ENCODE results near the gene MYO9A. TPM values are rescaled to one million over a fixed set of nuclear protein-coding genes. Genes with fewer than 3 reads are reported as not detected.

MYO9A gene
- total and polyA plus RNA-seq, 10 of the 15 experiments (the other 5 are each of a cell fraction or from before 2014, with no cell fraction given) = 3.3 to 25.3 (median 12.2) TPM

DNA sequence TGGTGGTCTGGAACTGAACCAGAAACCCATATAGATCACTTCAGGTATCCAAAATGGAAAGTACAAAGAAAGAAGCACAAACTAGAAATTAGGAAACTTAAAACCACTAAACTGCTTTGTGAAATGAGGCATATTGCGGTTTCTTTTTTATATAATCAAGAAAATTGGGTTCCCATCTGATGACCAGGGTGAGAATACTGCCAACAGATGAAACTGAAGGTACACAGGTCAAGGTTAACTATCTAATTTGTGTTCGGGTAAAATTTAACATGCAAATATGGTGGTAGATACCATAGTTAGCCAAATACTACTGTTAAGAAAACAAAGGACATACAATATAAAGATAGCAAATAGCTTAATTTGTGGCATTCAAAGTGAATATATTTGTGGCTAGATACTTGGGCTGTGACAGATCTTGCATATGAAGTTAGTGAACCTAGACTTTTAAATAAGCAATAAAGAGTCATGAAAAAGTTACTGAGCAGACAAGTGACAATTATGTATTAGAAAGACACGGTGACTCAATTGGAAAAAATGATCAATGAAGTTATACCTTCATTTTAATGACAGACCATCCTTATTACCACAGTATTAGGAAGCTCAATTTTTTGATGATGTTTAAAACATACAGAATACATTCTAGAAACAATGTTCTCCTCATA lies 180.2 kb downstream of the MYO9A start (continued):
- TF ChIP-seq IKZF1 (conservative IDR thresholded peaks at IDR 0.05) (peak; percentile 37; the same call in 1 of the 2 replicates), CHD4 (IDR thresholded peaks at IDR 0.05) (no peak), ETV6 (conservative IDR thresholded peaks at IDR 0.05 in 1 of 2, IDR thresholded peaks at IDR 0.05 in 1 of 2; ENCODE audit: borderline replicate concordance in 1 of 2, low read depth in 1 of 2) (no peak), NR2F1 (conservative IDR thresholded peaks at IDR 0.05) (peak; percentile 98), NR2C1 (IDR thresholded peaks at IDR 0.05) (no peak), RB1 (IDR thresholded peaks at IDR 0.05; ENCODE audit: borderline replicate concordance) (no peak), RELA (IDR thresholded peaks at IDR 0.05; ENCODE audit: borderline replicate concordance, partially characterized antibody) (no peak), SMAD1 (IDR thresholded peaks at IDR 0.05; ENCODE audit: low read depth, partially characterized antibody) (no peak), SMAD5 (IDR thresholded peaks at IDR 0.05; ENCODE audit: low read depth) (no peak), CHD2 (IDR thresholded peaks at IDR 0.05; ENCODE audit: borderline replicate concordance, low read depth, low read length) (no peak), NR2C2 (IDR thresholded peaks at IDR 0.05; ENCODE audit: borderline replicate concordance, control insufficient read depth, insufficient read length, low read depth) (no peak), MEF2A (IDR thresholded peaks at IDR 0.05; ENCODE audit: insufficient read depth, low read depth, low read length) (no peak), PML (IDR thresholded peaks at IDR 0.05; ENCODE audit: low read length) (no peak), MEF2B (IDR thresholded peaks at IDR 0.05; ENCODE audit: partially characterized antibody, poor library complexity, severe bottlenecking) (peak; percentile 66), MYC (IDR thresholded peaks at IDR 0.05; ENCODE audit: insufficient read depth, insufficient read length, insufficient replicate concordance, low read length, severe bottlenecking) (no peak)
- TF ChIP-seq, protein P1, sequence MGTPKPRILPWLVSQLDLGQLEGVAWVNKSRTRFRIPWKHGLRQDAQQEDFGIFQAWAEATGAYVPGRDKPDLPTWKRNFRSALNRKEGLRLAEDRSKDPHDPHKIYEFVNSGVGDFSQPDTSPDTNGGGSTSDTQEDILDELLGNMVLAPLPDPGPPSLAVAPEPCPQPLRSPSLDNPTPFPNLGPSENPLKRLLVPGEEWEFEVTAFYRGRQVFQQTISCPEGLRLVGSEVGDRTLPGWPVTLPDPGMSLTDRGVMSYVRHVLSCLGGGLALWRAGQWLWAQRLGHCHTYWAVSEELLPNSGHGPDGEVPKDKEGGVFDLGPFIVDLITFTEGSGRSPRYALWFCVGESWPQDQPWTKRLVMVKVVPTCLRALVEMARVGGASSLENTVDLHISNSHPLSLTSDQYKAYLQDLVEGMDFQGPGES (IDR thresholded peaks at IDR 0.05) = no peak
- TF ChIP-seq, protein P2, sequence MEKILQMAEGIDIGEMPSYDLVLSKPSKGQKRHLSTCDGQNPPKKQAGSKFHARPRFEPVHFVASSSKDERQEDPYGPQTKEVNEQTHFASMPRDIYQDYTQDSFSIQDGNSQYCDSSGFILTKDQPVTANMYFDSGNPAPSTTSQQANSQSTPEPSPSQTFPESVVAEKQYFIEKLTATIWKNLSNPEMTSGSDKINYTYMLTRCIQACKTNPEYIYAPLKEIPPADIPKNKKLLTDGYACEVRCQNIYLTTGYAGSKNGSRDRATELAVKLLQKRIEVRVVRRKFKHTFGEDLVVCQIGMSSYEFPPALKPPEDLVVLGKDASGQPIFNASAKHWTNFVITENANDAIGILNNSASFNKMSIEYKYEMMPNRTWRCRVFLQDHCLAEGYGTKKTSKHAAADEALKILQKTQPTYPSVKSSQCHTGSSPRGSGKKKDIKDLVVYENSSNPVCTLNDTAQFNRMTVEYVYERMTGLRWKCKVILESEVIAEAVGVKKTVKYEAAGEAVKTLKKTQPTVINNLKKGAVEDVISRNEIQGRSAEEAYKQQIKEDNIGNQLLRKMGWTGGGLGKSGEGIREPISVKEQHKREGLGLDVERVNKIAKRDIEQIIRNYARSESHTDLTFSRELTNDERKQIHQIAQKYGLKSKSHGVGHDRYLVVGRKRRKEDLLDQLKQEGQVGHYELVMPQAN (conservative IDR thresholded peaks at IDR 0.05) = no peak
- TF ChIP-seq, protein P3, sequence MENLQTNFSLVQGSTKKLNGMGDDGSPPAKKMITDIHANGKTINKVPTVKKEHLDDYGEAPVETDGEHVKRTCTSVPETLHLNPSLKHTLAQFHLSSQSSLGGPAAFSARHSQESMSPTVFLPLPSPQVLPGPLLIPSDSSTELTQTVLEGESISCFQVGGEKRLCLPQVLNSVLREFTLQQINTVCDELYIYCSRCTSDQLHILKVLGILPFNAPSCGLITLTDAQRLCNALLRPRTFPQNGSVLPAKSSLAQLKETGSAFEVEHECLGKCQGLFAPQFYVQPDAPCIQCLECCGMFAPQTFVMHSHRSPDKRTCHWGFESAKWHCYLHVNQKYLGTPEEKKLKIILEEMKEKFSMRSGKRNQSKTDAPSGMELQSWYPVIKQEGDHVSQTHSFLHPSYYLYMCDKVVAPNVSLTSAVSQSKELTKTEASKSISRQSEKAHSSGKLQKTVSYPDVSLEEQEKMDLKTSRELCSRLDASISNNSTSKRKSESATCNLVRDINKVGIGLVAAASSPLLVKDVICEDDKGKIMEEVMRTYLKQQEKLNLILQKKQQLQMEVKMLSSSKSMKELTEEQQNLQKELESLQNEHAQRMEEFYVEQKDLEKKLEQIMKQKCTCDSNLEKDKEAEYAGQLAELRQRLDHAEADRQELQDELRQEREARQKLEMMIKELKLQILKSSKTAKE (IDR thresholded peaks at IDR 0.05; ENCODE audit: low read depth, poor library complexity, severe bottlenecking) = peak; percentile 42
- TF ChIP-seq, protein P4, sequence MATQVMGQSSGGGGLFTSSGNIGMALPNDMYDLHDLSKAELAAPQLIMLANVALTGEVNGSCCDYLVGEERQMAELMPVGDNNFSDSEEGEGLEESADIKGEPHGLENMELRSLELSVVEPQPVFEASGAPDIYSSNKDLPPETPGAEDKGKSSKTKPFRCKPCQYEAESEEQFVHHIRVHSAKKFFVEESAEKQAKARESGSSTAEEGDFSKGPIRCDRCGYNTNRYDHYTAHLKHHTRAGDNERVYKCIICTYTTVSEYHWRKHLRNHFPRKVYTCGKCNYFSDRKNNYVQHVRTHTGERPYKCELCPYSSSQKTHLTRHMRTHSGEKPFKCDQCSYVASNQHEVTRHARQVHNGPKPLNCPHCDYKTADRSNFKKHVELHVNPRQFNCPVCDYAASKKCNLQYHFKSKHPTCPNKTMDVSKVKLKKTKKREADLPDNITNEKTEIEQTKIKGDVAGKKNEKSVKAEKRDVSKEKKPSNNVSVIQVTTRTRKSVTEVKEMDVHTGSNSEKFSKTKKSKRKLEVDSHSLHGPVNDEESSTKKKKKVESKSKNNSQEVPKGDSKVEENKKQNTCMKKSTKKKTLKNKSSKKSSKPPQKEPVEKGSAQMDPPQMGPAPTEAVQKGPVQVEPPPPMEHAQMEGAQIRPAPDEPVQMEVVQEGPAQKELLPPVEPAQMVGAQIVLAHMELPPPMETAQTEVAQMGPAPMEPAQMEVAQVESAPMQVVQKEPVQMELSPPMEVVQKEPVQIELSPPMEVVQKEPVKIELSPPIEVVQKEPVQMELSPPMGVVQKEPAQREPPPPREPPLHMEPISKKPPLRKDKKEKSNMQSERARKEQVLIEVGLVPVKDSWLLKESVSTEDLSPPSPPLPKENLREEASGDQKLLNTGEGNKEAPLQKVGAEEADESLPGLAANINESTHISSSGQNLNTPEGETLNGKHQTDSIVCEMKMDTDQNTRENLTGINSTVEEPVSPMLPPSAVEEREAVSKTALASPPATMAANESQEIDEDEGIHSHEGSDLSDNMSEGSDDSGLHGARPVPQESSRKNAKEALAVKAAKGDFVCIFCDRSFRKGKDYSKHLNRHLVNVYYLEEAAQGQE (IDR thresholded peaks at IDR 0.05; ENCODE audit: low read depth, low read length) = no peak
- TF ChIP-seq, protein P5, sequence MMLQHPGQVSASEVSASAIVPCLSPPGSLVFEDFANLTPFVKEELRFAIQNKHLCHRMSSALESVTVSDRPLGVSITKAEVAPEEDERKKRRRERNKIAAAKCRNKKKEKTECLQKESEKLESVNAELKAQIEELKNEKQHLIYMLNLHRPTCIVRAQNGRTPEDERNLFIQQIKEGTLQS (IDR thresholded peaks at IDR 0.05; ENCODE audit: borderline replicate concordance, extremely low read depth, low read depth, low read length) = no peak

Measured in GM12878 (cell line).